ENCODE results near the gene KRIT1. TPM values are rescaled to one million over a fixed set of nuclear protein-coding genes. Genes with fewer than 3 reads are reported as not detected.
"Not testable (repeated sequence)": the region's sequence is repeated elsewhere in the genome, so short reads cannot be mapped to it uniquely, and the experiment has no call there.

Gene KRIT1
- total RNA-seq, 2 donors from 2014 or later = 83.1 to 98.8 TPM

GRCh38 chr7:92205987-92206386 lies 39.7 kb downstream of the KRIT1 start:
- Histone ChIP-seq H3K27ac (no peak overlapping the region), H3K36me3 (peaks cover 50% of the 10 kb centered on the region)
- no peak for ATAC-seq (ENCODE audit: insufficient number of reproducible peaks, low FRiP score, low read depth)

GRCh38 chr7:92200791-92201190 lies 44.9 kb downstream of the KRIT1 start:
- peaks cover 38% of the 10 kb centered on the region for H3K36me3 ChIP-seq

More at GRCh38 chr7:92205987-92206386, 39.7 kb downstream of the KRIT1 start:
- no peak for DNase-seq (ENCODE audit: low spot score)
- Histone ChIP-seq H3K4me3 (no peak overlapping the region), H3K9me3 (peaks cover 11% of the 10 kb centered on the region), H3K27me3 (replicated peaks; ENCODE audit: insufficient read depth) (no peaks in the 10 kb centered on the region), H3K4me1 (ENCODE audit: control insufficient read depth in 1 of 2, low read depth in 2 of 2) (no peaks in the 10 kb centered on the region)
- TF ChIP-seq CTCF (IDR thresholded peaks at IDR 0.05) = no peak

DNA sequence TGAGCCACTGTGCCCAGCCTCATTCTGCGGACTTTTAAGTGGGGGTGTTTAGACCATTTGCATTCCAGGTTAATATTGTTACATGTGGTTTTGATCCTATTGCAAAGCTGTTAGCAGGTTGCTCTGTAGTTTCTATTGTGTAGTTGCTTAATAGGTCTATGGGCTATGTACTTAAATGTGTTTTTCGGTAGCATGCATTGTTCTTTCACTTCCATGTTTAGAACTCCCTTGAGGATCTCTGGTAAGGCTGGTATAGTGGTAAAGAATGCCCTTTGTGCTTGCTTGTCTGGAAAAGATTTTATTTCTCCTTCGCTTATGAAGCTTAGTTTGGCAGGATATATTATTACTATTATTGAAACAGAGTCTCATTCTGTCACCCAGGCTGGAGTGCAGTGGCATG lies 53.4 kb downstream of the KRIT1 start:
- Histone ChIP-seq H3K9me3 (peaks cover 22% of the 10 kb centered on the region), H3K36me3 (no peaks in the 10 kb centered on the region), H3K4me1 (ENCODE audit: control insufficient read depth in 1 of 2, low read depth in 2 of 2) (no peaks in the 10 kb centered on the region), H3K27ac (no peak overlapping the region), H3K27me3 (replicated peaks; ENCODE audit: insufficient read depth) (no peaks in the 10 kb centered on the region), H3K4me3 (no peak overlapping the region)
- DNase-seq (ENCODE audit: low spot score) (no peak), ATAC-seq (ENCODE audit: insufficient number of reproducible peaks, low FRiP score, low read depth) (no peak)
- TF ChIP-seq CTCF (IDR thresholded peaks at IDR 0.05) = no peak

More at GRCh38 chr7:92200791-92201190, 44.9 kb downstream of the KRIT1 start:
- ATAC-seq (ENCODE audit: insufficient number of reproducible peaks, low FRiP score, low read depth) (no peak), DNase-seq (ENCODE audit: low spot score) (no peak)
- Histone ChIP-seq H3K9me3 (no peaks in the 10 kb centered on the region), H3K27me3 (replicated peaks; ENCODE audit: insufficient read depth) (no peaks in the 10 kb centered on the region), H3K4me1 (ENCODE audit: control insufficient read depth in 1 of 2, low read depth in 2 of 2) (no peaks in the 10 kb centered on the region), H3K27ac (no peak overlapping the region), H3K4me3 (no peak overlapping the region)
- no peak for TF ChIP-seq CTCF (IDR thresholded peaks at IDR 0.05)

DNA sequence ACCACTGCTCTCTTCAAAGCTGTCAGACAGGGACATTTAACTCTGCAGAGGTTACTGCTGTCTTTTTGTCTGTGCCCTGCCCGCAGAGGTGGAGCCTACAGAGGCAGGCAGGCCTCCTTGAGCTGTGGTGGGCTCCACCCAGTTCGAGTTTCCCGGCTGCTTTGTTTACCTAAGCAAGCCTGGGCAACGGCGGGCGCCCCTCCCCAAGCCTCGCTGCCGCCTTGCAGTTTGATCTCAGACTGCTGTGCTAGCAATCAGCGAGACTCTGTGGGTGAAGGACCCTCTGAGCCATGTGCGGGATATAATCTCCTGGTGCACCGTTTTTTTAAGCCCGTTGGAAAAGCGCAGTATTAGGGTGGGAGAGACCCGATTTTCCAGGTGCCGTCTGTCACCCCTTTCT lies 56.5 kb downstream of the KRIT1 start:
- H3K4me1 ChIP-seq (ENCODE audit: control insufficient read depth in 1 of 2, low read depth in 2 of 2); H3K27me3 ChIP-seq (replicated peaks; ENCODE audit: insufficient read depth); H3K27ac ChIP-seq; H3K4me3 ChIP-seq; H3K36me3 ChIP-seq; DNase-seq (ENCODE audit: low spot score); ATAC-seq (ENCODE audit: insufficient number of reproducible peaks, low FRiP score, low read depth): not testable (repeated sequence)
- H3K9me3 ChIP-seq = peaks cover 23% of the 10 kb centered on the region

DNA sequence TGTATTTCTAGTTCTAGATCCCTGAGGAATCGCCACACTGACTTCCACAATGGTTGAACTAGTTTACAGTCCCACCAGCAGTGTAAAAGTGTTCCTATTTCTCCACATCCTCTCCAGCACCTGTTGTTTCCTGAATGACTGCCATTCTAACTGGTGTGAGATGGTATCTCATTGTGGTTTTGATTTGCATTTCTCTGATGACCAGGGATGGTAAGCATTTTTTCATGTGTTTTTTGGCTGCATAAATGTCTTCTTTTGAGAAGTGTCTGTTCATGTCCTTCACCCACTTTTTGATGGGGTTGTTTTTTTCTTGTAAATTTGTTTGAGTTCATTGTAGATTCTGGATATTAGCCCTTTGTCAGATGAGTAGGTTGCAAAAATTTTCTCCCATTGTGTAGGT lies 61.4 kb downstream of the KRIT1 start:
- H3K9me3 ChIP-seq = peaks cover 15% of the 10 kb centered on the region
- not testable (repeated sequence) for H3K36me3 ChIP-seq; ATAC-seq (ENCODE audit: insufficient number of reproducible peaks, low FRiP score, low read depth); H3K4me1 ChIP-seq (ENCODE audit: control insufficient read depth in 1 of 2, low read depth in 2 of 2); DNase-seq (ENCODE audit: low spot score); H3K27ac ChIP-seq; H3K27me3 ChIP-seq (replicated peaks; ENCODE audit: insufficient read depth); H3K4me3 ChIP-seq

DNA sequence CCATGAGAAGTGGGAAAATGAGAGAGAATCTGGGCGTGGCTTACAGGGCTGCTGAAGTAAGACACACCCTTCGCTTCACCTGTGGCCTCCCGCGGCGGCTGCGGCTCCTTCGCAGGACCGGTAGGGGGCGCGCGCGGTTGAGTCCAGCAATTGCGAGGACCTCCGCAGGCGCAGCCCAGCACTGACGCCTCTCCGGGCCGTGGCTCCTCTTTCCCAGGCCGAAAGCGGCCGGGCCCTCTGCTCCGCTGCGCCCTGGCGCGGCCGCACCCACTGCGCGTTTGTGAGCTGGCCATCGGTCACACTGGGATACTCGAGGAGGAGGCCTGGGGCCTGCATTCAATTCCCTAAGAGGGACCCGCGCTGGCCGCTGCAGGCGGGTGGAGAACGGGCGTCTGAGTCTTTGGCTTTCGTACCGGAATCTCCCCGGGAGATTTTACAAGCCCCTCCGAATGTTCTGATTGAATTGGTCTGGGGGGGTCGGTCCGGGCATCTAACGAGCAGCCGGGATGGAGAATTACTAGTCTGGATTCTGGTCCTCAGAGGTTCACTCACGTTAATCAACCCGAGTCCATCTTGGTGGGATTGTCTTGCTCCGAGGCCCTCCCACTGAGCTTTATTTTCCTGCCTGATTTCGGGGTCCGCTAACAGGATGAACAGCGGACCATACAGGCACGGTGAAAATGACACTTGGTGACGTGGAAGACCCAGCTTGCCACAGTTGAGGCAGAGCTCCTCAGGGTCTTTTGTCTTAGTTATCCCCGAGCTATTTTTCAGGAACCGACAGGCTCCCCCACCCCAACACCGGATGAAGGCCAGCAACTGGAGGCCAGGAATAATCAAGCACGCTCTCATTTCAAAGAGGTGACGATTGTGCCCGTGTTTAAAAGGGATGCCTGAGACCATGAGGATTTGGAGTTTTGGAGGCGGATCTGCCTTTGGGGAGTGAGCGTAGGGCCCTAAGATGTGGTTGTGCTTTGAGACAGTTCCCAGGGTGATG lies 66.5 kb downstream of the KRIT1 start, which contains the start of gene LRRD1:
Gene LRRD1 (minus strand): TSS at position 215 of the 997 bp plus-strand sequence. CDS start 13,940 bp downstream, outside the sequence.
- no peaks in the 10 kb centered on the region for H3K27me3 ChIP-seq (replicated peaks; ENCODE audit: insufficient read depth)
- no peaks in the 10 kb centered on the region for H3K36me3 ChIP-seq
- peak within 1 kb of the TSS; percentile 58 to 69 for H3K27ac ChIP-seq
- peak; percentile 96 for TF ChIP-seq CTCF (IDR thresholded peaks at IDR 0.05)
- H3K4me1 ChIP-seq (ENCODE audit: control insufficient read depth in 1 of 2, low read depth in 2 of 2) = peaks cover 0 to 6% of the 10 kb centered on the region in 2 donors
- no peaks in the 10 kb centered on the region for H3K9me3 ChIP-seq
- H3K4me3 ChIP-seq = peak within 1 kb of the TSS; percentile 74
- peak; percentile 52 for DNase-seq (ENCODE audit: low spot score)
- ATAC-seq (ENCODE audit: insufficient number of reproducible peaks, low FRiP score, low read depth) = peak; percentile 78
